GDM1 (cell line): Measurements from ENCODE around the gene NEURL3.
"Not testable (repeated sequence)": the region's sequence is repeated elsewhere in the genome, so short reads cannot be mapped to it uniquely, and the experiment has no call there.

ENCODE experiments used
- DNase-seq: peaks from one replicate; lab custom pipeline; 2025; lab: John Stamatoyannopoulos, UW

NEURL3 gene

GRCh38 chr2:96505231-96505889 is at the start of gene NEURL3:
TSS of gene NEURL3 (minus strand) at chr2:96505357. CDS start at chr2:96505286, 71 bp downstream.
- no peak for DNase-seq

- DNase-seq: peak; percentile 51
Observed at GRCh38 chr2:96554293-96555145, 49.4 kb upstream of the NEURL3 start.

GRCh38 chr2:96553957-96554292 is 48.8 kb upstream of the NEURL3 start:
- DNase-seq: not testable (repeated sequence)

- DNase-seq: no peak
Observed at GRCh38 chr2:96553176-96553956, 48.2 kb upstream of the NEURL3 start.

- DNase-seq: no peak
Observed at GRCh38 chr2:96552315-96553175, 47.4 kb upstream of the NEURL3 start.

GRCh38 chr2:96551605-96552314 is 46.6 kb upstream of the NEURL3 start:
- DNase-seq: no peak

GRCh38 chr2:96550787-96551604 is 45.8 kb upstream of the NEURL3 start:
- no peak for DNase-seq

GRCh38 chr2:96549967-96550786 is 45.0 kb upstream of the NEURL3 start:
- no peak for DNase-seq

- no peak for DNase-seq
Observed at GRCh38 chr2:96549466-96549785, 44.3 kb upstream of the NEURL3 start.

GRCh38 chr2:96548558-96549465 is 43.7 kb upstream of the NEURL3 start:
- DNase-seq: no peak

- DNase-seq: no peak
Observed at GRCh38 chr2:96547731-96548171, 42.6 kb upstream of the NEURL3 start.

GRCh38 chr2:96547203-96547641 is 42.1 kb upstream of the NEURL3 start:
- DNase-seq: no peak

- no peak for DNase-seq
Observed at GRCh38 chr2:96546797-96547196, 41.6 kb upstream of the NEURL3 start.

- DNase-seq: no peak
Observed at GRCh38 chr2:96546321-96546720, 41.2 kb upstream of the NEURL3 start.

- DNase-seq: no peak
Observed at GRCh38 chr2:96542357-96542977, 37.3 kb upstream of the NEURL3 start.

GRCh38 chr2:96541398-96542152 is 36.4 kb upstream of the NEURL3 start:
- DNase-seq: no peak

- no peak for DNase-seq
Observed at GRCh38 chr2:96540136-96540535, 35.0 kb upstream of the NEURL3 start.
